Smooth muscle cell (in vitro differentiated cells): ENCODE data around the gene NFIB. TPM values are rescaled to one million over a fixed set of nuclear protein-coding genes. Genes with fewer than 3 reads are reported as not detected.

ENCODE experiments used
- DNase-seq: peaks from one replicate; lab custom pipeline; 2025; ENCODE audit not compliant: unreplicated experiment; lab: John Stamatoyannopoulos, UW
- H2AFZ ChIP-seq: fragments of 200-600 bp; sonication (generic); 2 replicates; pipeline ENCODE4 v1.6.0; 2016; ENCODE audit warnings: antibody characterized with exemption, low read depth, mild to moderate bottlenecking
- H3F3A ChIP-seq: fragments of 200-600 bp; sonication (generic); 2 replicates; pipeline ENCODE4 v1.6.0; 2017; ENCODE audit warnings: antibody characterized with exemption, low read depth
- H3K27ac ChIP-seq: fragments of 200-600 bp; sonication (generic); 2 replicates; pipeline ENCODE4 v1.5.1; 2016; ENCODE audit warnings: low read depth, mild to moderate bottlenecking
- H3K27me3 ChIP-seq: fragments of 200-600 bp; sonication (generic); 2 replicates; pipeline ENCODE4 v1.6.1; 2016; ENCODE audit warnings: low read depth, mild to moderate bottlenecking
- H3K36me3 ChIP-seq: fragments of 200-600 bp; sonication (generic); 2 replicates; pipeline ENCODE4 v1.5.1; 2016; ENCODE audit warnings: low read depth
- H3K4me1 ChIP-seq: fragments of 200-600 bp; sonication (generic); 2 replicates; pipeline ENCODE4 v1.5.1; 2016; ENCODE audit warnings: low read depth
- H3K4me2 ChIP-seq: fragments of 200-600 bp; sonication (generic); 2 replicates; pipeline ENCODE4 v1.6.0; 2016; ENCODE audit warnings: mild to moderate bottlenecking
- H3K4me3 ChIP-seq: fragments of 200-600 bp; sonication (generic); 2 replicates; pipeline ENCODE4 v1.5.1; 2016; ENCODE audit warnings: mild to moderate bottlenecking
- H3K79me2 ChIP-seq: fragments of 200-600 bp; sonication (generic); 2 replicates; pipeline ENCODE4 v1.6.0; 2016; ENCODE audit warnings: low read depth, mild to moderate bottlenecking
- H3K9ac ChIP-seq: fragments of 200-600 bp; sonication (generic); 2 replicates; pipeline ENCODE4 v1.6.0; 2016; ENCODE audit warnings: low read depth
- H3K9me3 ChIP-seq: fragments of 200-600 bp; sonication (generic); replicated peaks from 2 replicates; pipeline ENCODE4 v1.5.1; 2016; ENCODE audit warnings: low read depth
- H4K20me1 ChIP-seq: fragments of 200-600 bp; sonication (generic); 2 replicates; pipeline ENCODE4 v1.6.0; 2016; ENCODE audit warnings: low read depth
- WGBS: methylation state at CpG from one replicate; pipeline ENCODE4 v1.1.7; 2016; ENCODE audit warnings: low lambda C conversion rate; 5-methylcytosine and 5-hydroxymethylcytosine counted together
- polyA plus RNA-seq: library from polyadenylated mRNA; unstranded; fragments of >200 nt; fragmentation: Nextera tagmentation; extraction: Ambion mirVana; gene quantifications from 2 replicates; pipeline ENCODE4 v1.2.1, GENCODE V29; 2016
- total RNA-seq: library from RNA; depleted of rRNA; stranded (reverse); fragments of >200 nt; gene quantifications from 2 replicates; pipeline ENCODE4 v1.2.3, GENCODE V29; 2014
- TF ChIP-seq, protein P1 (sequence below): fragments of 200-600 bp; sonication (generic); IDR thresholded peaks from 2 replicates; pipeline ENCODE4 v1.5.1; 2017; ENCODE audit warnings: borderline replicate concordance, mild to moderate bottlenecking, antibody characterized with exemption; ENCODE audit not compliant: insufficient read depth, poor library complexity, severe bottlenecking

NFIB gene
- total and polyA plus RNA-seq, 2 experiments from 2014 or later: 0.93 to 1.7 TPM

DNA sequence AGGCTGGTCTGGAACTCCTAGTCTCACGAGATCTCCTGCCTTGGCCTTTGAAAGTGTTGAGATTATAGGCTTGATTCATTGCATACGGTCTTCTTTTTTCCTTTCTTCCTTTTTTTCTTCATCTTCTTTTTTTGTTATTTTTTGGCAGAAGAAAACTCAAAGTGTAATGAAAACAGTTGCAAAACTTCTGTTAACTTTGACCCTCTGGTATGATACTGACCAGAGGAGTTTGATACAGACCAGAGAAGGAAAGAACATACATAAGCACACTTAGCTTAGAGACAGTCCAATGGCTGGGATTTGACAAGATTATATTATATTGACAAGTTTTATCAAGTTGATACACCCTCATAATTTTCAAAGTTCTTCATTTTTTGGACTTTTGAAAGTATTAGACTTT lies 181.2 kb downstream of the NFIB start:
- Histone ChIP-seq H3K4me1 (no peaks in the 10 kb centered on the region), H3K27ac (no peak overlapping the region), H3K27me3 (no peaks in the 10 kb centered on the region), H3K79me2 (no peaks in the 10 kb centered on the region), H3K9me3 (no peaks in the 10 kb centered on the region), H3K36me3 (no peaks in the 10 kb centered on the region), H4K20me1 (no peaks in the 10 kb centered on the region), H3K9ac (no peak overlapping the region), H3K4me3 (no peak overlapping the region), H2AFZ (no peak overlapping the region), H3F3A (no peaks in the 10 kb centered on the region), H3K4me2 (no peak overlapping the region)
- no peak for DNase-seq
- 85% methylated on average over 2 of the region's 2 CpGs for WGBS
- TF ChIP-seq, protein P1, sequence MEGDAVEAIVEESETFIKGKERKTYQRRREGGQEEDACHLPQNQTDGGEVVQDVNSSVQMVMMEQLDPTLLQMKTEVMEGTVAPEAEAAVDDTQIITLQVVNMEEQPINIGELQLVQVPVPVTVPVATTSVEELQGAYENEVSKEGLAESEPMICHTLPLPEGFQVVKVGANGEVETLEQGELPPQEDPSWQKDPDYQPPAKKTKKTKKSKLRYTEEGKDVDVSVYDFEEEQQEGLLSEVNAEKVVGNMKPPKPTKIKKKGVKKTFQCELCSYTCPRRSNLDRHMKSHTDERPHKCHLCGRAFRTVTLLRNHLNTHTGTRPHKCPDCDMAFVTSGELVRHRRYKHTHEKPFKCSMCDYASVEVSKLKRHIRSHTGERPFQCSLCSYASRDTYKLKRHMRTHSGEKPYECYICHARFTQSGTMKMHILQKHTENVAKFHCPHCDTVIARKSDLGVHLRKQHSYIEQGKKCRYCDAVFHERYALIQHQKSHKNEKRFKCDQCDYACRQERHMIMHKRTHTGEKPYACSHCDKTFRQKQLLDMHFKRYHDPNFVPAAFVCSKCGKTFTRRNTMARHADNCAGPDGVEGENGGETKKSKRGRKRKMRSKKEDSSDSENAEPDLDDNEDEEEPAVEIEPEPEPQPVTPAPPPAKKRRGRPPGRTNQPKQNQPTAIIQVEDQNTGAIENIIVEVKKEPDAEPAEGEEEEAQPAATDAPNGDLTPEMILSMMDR: no peak

DNA sequence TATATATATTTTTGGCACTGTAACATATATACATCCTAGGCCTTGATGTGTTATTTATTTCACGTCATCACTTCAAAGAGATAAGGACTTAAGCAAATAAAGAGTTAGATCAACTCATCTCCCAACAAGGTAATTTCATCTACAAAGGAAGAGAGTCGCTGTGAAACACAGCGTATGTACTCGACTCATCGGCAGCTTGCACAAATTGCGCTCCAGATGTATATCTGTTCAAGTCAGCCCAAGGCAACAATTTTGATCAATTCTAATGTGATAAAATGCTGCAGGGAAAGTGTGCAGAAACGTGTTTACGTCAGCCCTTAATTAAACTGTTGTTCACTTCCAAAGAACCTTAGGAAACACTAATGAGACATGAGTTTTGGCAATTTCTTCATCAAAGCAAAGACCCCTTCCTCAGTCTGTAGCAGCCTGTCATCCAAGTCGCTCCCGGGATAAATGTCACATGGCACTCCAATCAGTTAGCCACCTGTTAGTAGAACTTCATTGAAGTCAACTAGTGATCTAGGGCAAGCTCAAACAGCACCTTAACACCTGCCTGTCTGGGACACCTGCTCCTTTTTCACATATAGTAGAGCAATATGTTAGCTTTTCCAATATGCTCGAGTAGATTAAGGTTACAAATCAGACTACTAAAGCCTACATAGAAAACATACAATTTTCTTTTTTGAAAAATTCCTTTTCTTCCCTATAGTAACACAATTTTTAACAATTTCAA lies 182.4 kb downstream of the NFIB start:
- Histone ChIP-seq H3K9ac (no peak overlapping the region), H3K4me1 (no peaks in the 10 kb centered on the region), H3K4me2 (no peak overlapping the region), H3K79me2 (no peaks in the 10 kb centered on the region), H3K27me3 (no peaks in the 10 kb centered on the region), H3K27ac (no peak overlapping the region), H2AFZ (no peak overlapping the region), H3K36me3 (no peaks in the 10 kb centered on the region), H4K20me1 (no peaks in the 10 kb centered on the region), H3K4me3 (no peak overlapping the region), H3K9me3 (no peaks in the 10 kb centered on the region), H3F3A (no peaks in the 10 kb centered on the region)
- TF ChIP-seq, protein P1: no peak
- WGBS: 90% methylated on average over 11 of the region's 11 CpGs
- DNase-seq: no peak

DNA sequence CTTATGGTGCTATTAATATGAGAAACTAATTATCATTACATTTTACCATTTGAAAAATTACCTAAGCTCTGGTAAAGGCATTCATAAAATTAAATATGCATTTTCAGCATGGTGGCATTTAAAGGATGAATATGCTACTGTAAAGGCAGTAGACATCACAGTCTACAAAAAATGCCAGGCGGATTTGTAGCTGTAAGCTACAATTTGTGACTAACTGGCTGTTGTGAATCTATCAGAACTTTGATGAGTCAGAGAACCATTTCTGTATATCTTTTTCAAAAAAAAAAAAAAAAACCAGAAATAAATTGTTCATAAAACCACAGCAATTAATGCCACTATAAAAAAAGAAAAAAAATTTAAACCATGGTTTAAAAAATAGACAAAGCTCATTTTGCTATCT lies 186.3 kb downstream of the NFIB start:
- no peak for DNase-seq
- TF ChIP-seq, protein P1: no peak
- H3F3A ChIP-seq: no peaks in the 10 kb centered on the region

More for the DNA sequence above, 186.3 kb downstream of the NFIB start:
- no peaks in the 10 kb centered on the region for H3K79me2 ChIP-seq
- no peak overlapping the region for H3K27ac ChIP-seq
- H3K27me3 ChIP-seq: no peaks in the 10 kb centered on the region
- no peaks in the 10 kb centered on the region for H4K20me1 ChIP-seq
- H3K9me3 ChIP-seq: no peaks in the 10 kb centered on the region
- no peak overlapping the region for H3K4me2 ChIP-seq
- H3K4me3 ChIP-seq: no peak overlapping the region
- H3K36me3 ChIP-seq: no peaks in the 10 kb centered on the region
- no peak overlapping the region for H2AFZ ChIP-seq
- 67% methylated on average over 1 of the region's 1 CpG for WGBS
- H3K9ac ChIP-seq: no peak overlapping the region
- no peaks in the 10 kb centered on the region for H3K4me1 ChIP-seq
